ENCODE results near the gene SST. TPM values are rescaled to one million over a fixed set of nuclear protein-coding genes. Genes with fewer than 3 reads are reported as not detected.
A peak's percentile ranks its signal among the peaks of the same experiment; 100 is the strongest.

SST gene
- total RNA-seq, 3 donors from 2014 or later (not counting 1 experiment from before 2014, with no cell fraction given) = not detected

GRCh38 chr3:187679638-187680396 is 9.6 kb upstream of the SST start:
- peak; percentile 60 to 87 (median 70) for ATAC-seq
- no peak overlapping the region for H3K27ac Mint-ChIP-seq
- no peaks in the 10 kb centered on the region for H3K36me3 Mint-ChIP-seq
- no peaks in the 10 kb centered on the region for H3K9me3 Mint-ChIP-seq
- Histone ChIP-seq H3K4me1 (ENCODE audit: control insufficient read depth, insufficient read depth, low read length) (no peaks in the 10 kb centered on the region), H3K27ac (ENCODE audit: low read length) (no peak overlapping the region), H3K36me3 (ENCODE audit: control insufficient read depth, insufficient read depth, low read length) (no peaks in the 10 kb centered on the region), H3K4me3 (ENCODE audit: low read length) (no peak overlapping the region), H3K27me3 (ENCODE audit: control insufficient read depth, insufficient read depth, low read length) (no peaks in the 10 kb centered on the region), H3K9me3 (ENCODE audit: control insufficient read depth, insufficient read depth, low read length) (no peaks in the 10 kb centered on the region)
- peaks cover 20 to 37% of the 10 kb centered on the region in 2 donors for H3K27me3 Mint-ChIP-seq (ENCODE audit: low read depth in 2 of 2)
- intact Hi-C loops (cut with micrococcal nuclease) = loop anchor here (1.0 to 2.0 kb wide), 3 partner anchors 64 to 459 kb away; no protein-coding TSS in a partner anchor
- 20% methylated on average over 6 of the region's 7 CpGs for WGBS (ENCODE audit: insufficient coverage)
- peak; percentile 89 for TF ChIP-seq CTCF (IDR thresholded peaks at IDR 0.05)
- DNase-seq = peak; percentile 64 to 79
- H3K4me3 Mint-ChIP-seq = no peak overlapping the region
- H3K4me1 Mint-ChIP-seq = peaks cover 5% of the 10 kb centered on the region in 2 donors

- no peak overlapping the region for H3K27ac Mint-ChIP-seq
- H3K9me3 Mint-ChIP-seq = no peaks in the 10 kb centered on the region
- ATAC-seq (peak in 1 of 3 donors; percentile 58), DNase-seq (peak in 1 of 2 donors; percentile 49)
- H3K36me3 Mint-ChIP-seq = no peaks in the 10 kb centered on the region
- H3K27me3 Mint-ChIP-seq (ENCODE audit: low read depth in 2 of 2) = peaks cover 29 to 37% of the 10 kb centered on the region in 2 donors
- peaks cover 5% of the 10 kb centered on the region in 2 donors for H3K4me1 Mint-ChIP-seq
- no peaks in the 10 kb centered on the region for H3K9me3 ChIP-seq (ENCODE audit: control insufficient read depth, insufficient read depth, low read length)
- no peak overlapping the region for H3K4me3 Mint-ChIP-seq
- H3K36me3 ChIP-seq (ENCODE audit: control insufficient read depth, insufficient read depth, low read length) = no peaks in the 10 kb centered on the region
- no peak for TF ChIP-seq CTCF (IDR thresholded peaks at IDR 0.05)
- H3K27me3 ChIP-seq (ENCODE audit: control insufficient read depth, insufficient read depth, low read length) = peaks cover 2% of the 10 kb centered on the region
- WGBS (ENCODE audit: insufficient coverage) = 25% methylated on average over 4 of the region's 5 CpGs
- H3K4me3 ChIP-seq (ENCODE audit: low read length) = no peak overlapping the region
- H3K27ac ChIP-seq (ENCODE audit: low read length) = no peak overlapping the region
- H3K4me1 ChIP-seq (ENCODE audit: control insufficient read depth, insufficient read depth, low read length) = no peaks in the 10 kb centered on the region
- intact Hi-C loops (cut with micrococcal nuclease) = loop anchor here (1.0 kb wide), 2 partner anchors 62 to 359 kb away; no protein-coding TSS in a partner anchor
These were observed 8.6 kb upstream of the SST start for GRCh38 chr3:187678726-187679268.

GRCh38 chr3:187677604-187678003 is 7.4 kb upstream of the SST start:
- Histone ChIP-seq H3K27me3 (ENCODE audit: control insufficient read depth, insufficient read depth, low read length) (peaks cover 2% of the 10 kb centered on the region), H3K36me3 (ENCODE audit: control insufficient read depth, insufficient read depth, low read length) (no peaks in the 10 kb centered on the region), H3K4me3 (ENCODE audit: low read length) (no peak overlapping the region), H3K9me3 (ENCODE audit: control insufficient read depth, insufficient read depth, low read length) (no peaks in the 10 kb centered on the region), H3K4me1 (ENCODE audit: control insufficient read depth, insufficient read depth, low read length) (no peaks in the 10 kb centered on the region), H3K27ac (ENCODE audit: low read length) (no peak overlapping the region)
- Mint-ChIP-seq H3K9me3 (no peaks in the 10 kb centered on the region), H3K4me3 (no peak overlapping the region), H3K4me1 (peaks cover 5% of the 10 kb centered on the region in 2 donors), H3K27me3 (ENCODE audit: low read depth in 2 of 2) (peaks cover 25 to 39% of the 10 kb centered on the region in 2 donors), H3K36me3 (no peaks in the 10 kb centered on the region), H3K27ac (no peak overlapping the region)
- ATAC-seq (no peak), DNase-seq (no peak)
- intact Hi-C loops (cut with micrococcal nuclease) = no loop called here
- WGBS (ENCODE audit: insufficient coverage) = 56% methylated on average over 1 of the region's 1 CpG
- TF ChIP-seq CTCF (IDR thresholded peaks at IDR 0.05) = no peak

All from natural killer cell (primary cell).